MM.1S (cell line): ENCODE measurements around the gene PDE4B.

Experiments used
- DNase-seq: peaks from one replicate; pipeline ENCODE4 v3.0.0-alpha.2; 2015
- H2AFZ ChIP-seq: fragments of 300-600 bp; sonication (generic); 2 replicates; pipeline ENCODE4 v1.6.0; 2016; ENCODE audit warnings: antibody characterized with exemption, low read length
- H3F3A ChIP-seq: fragments of 300-600 bp; sonication (generic); 2 replicates; pipeline ENCODE4 v1.6.1; 2016; ENCODE audit warnings: mild to moderate bottlenecking, antibody characterized with exemption, low read length, moderate library complexity, mixed read lengths; ENCODE audit not compliant: insufficient read depth
- H3K27ac ChIP-seq: fragments of 300-600 bp; sonication (generic); 2 replicates; pipeline ENCODE4 v1.5.1; 2016; ENCODE audit warnings: mild to moderate bottlenecking, low read length
- H3K27me3 ChIP-seq: fragments of 300-600 bp; sonication (generic); replicated peaks from 2 replicates; pipeline ENCODE4 v1.6.0; 2016; ENCODE audit warnings: low read length; ENCODE audit not compliant: insufficient read depth
- H3K36me3 ChIP-seq: fragments of 300-600 bp; sonication (generic); replicated peaks from 2 replicates; pipeline ENCODE4 v1.6.1; 2016; ENCODE audit warnings: mild to moderate bottlenecking, low read length, mixed read lengths; ENCODE audit not compliant: insufficient read depth
- H3K4me1 ChIP-seq: fragments of 300-600 bp; sonication (generic); 2 replicates; pipeline ENCODE4 v1.6.1; 2016; ENCODE audit warnings: low read length, mixed read lengths
- H3K4me2 ChIP-seq: fragments of 300-600 bp; sonication (generic); 2 replicates; pipeline ENCODE4 v1.6.0; 2016; ENCODE audit warnings: low read depth, low read length
- H3K4me3 ChIP-seq: fragments of 300-600 bp; sonication (generic); 2 replicates; pipeline ENCODE4 v1.5.1; 2016; ENCODE audit warnings: low read length, mixed read lengths
- H3K79me2 ChIP-seq: fragments of 300-600 bp; sonication (generic); 2 replicates; pipeline ENCODE4 v1.6.1; 2016; ENCODE audit warnings: mixed run types, low read length, mixed read lengths
- H3K9ac ChIP-seq: fragments of 300-600 bp; sonication (generic); 2 replicates; pipeline ENCODE4 v1.6.1; 2016; ENCODE audit warnings: low read length, mixed read lengths
- H3K9me2 ChIP-seq: fragments of 300-600 bp; sonication (generic); replicated peaks from 2 replicates; pipeline ENCODE4 v1.6.1; 2016; ENCODE audit warnings: mild to moderate bottlenecking, low read length, mixed read lengths; ENCODE audit not compliant: insufficient read depth
- H3K9me3 ChIP-seq: fragments of 300-600 bp; sonication (generic); replicated peaks from 2 replicates; pipeline ENCODE4 v1.6.1; 2016; ENCODE audit warnings: mild to moderate bottlenecking, low read length, mixed read lengths; ENCODE audit not compliant: insufficient read depth
- H4K20me1 ChIP-seq: fragments of 300-600 bp; sonication (generic); 2 replicates; pipeline ENCODE4 v1.6.1; 2016; ENCODE audit warnings: mild to moderate bottlenecking, low read length, moderate library complexity, mixed read lengths; ENCODE audit not compliant: insufficient read depth
- CTCF ChIP-seq: fragments of 300-600 bp; sonication (generic); IDR thresholded peaks from 2 replicates; pipeline ENCODE4 v1.5.1; 2016; ENCODE audit warnings: antibody characterized with exemption, low read length, mixed read lengths
- EZH2 ChIP-seq: fragments of 300-600 bp; sonication (generic); optimal IDR thresholded peaks from 2 replicates; pipeline ENCODE3; 2017; ENCODE audit warnings: low read depth, mild to moderate bottlenecking, antibody characterized with exemption, low read length, mixed read lengths
- EZH2phosphoT487 ChIP-seq: fragments of 300-600 bp; sonication (generic); IDR thresholded peaks from 2 replicates; pipeline ENCODE4 v1.6.1; 2018; ENCODE audit warnings: antibody characterized with exemption, low read length

The PDE4B gene

GRCh38 chr1:66261364-66261763 lies 468.7 kb downstream of the PDE4B start:
- Histone ChIP-seq H3F3A (no peaks in the 10 kb centered on the region), H3K79me2 (no peaks in the 10 kb centered on the region), H3K36me3 (no peaks in the 10 kb centered on the region), H3K27ac (no peak overlapping the region), H2AFZ (no peak overlapping the region), H3K4me3 (no peak overlapping the region), H3K4me2 (no peak overlapping the region), H3K9me2 (no peaks in the 10 kb centered on the region), H3K27me3 (no peaks in the 10 kb centered on the region), H3K9ac (no peak overlapping the region), H3K9me3 (no peaks in the 10 kb centered on the region), H3K4me1 (peaks cover 6% of the 10 kb centered on the region; the same call in 1 of the 2 replicates), H4K20me1 (no peaks in the 10 kb centered on the region)
- TF ChIP-seq EZH2 (no peak), EZH2phosphoT487 (no peak), CTCF (no peak)
- DNase-seq: no peak

- H3K9me2 ChIP-seq: no peaks in the 10 kb centered on the region
- H3K4me2 ChIP-seq: no peak overlapping the region
- no peak overlapping the region for H2AFZ ChIP-seq
- no peak overlapping the region for H3K27ac ChIP-seq
- H3F3A ChIP-seq: no peaks in the 10 kb centered on the region
- H3K79me2 ChIP-seq: no peaks in the 10 kb centered on the region
- H4K20me1 ChIP-seq: no peaks in the 10 kb centered on the region
- no peak overlapping the region for H3K9ac ChIP-seq
- H3K36me3 ChIP-seq: no peaks in the 10 kb centered on the region
- H3K4me1 ChIP-seq: peaks cover 6% of the 10 kb centered on the region; the same call in 1 of the 2 replicates
- H3K9me3 ChIP-seq: no peaks in the 10 kb centered on the region
- no peak overlapping the region for H3K4me3 ChIP-seq
- H3K27me3 ChIP-seq: no peaks in the 10 kb centered on the region
- TF ChIP-seq EZH2: no peak
- no peak for TF ChIP-seq EZH2phosphoT487
- TF ChIP-seq CTCF: no peak
- DNase-seq: no peak
Observed at GRCh38 chr1:66262208-66262963, 469.7 kb downstream of the PDE4B start.

- Histone ChIP-seq H4K20me1 (no peaks in the 10 kb centered on the region), H3K9ac (no peak overlapping the region), H3K36me3 (no peaks in the 10 kb centered on the region), H2AFZ (no peak overlapping the region), H3K27ac (no peak overlapping the region), H3K4me1 (peaks cover 13% of the 10 kb centered on the region), H3K79me2 (no peaks in the 10 kb centered on the region), H3K4me2 (no peak overlapping the region), H3K27me3 (no peaks in the 10 kb centered on the region), H3K9me2 (no peaks in the 10 kb centered on the region), H3K4me3 (no peak overlapping the region), H3K9me3 (no peaks in the 10 kb centered on the region), H3F3A (no peaks in the 10 kb centered on the region)
- no peak for TF ChIP-seq CTCF
- TF ChIP-seq EZH2phosphoT487: no peak
- TF ChIP-seq EZH2: no peak
- no peak for DNase-seq
Observed at GRCh38 chr1:66265268-66265667, 472.6 kb downstream of the PDE4B start.
